ENCODE results near the gene DPF1. TPM values are rescaled to one million over a fixed set of nuclear protein-coding genes. Genes with fewer than 3 reads are reported as not detected.

DPF1 gene
- total and polyA plus RNA-seq, 10 of the 15 experiments (the other 5 are each of a cell fraction or from before 2014, with no cell fraction given), result 0.11 to 4.3 (median 2.4) TPM

DNA sequence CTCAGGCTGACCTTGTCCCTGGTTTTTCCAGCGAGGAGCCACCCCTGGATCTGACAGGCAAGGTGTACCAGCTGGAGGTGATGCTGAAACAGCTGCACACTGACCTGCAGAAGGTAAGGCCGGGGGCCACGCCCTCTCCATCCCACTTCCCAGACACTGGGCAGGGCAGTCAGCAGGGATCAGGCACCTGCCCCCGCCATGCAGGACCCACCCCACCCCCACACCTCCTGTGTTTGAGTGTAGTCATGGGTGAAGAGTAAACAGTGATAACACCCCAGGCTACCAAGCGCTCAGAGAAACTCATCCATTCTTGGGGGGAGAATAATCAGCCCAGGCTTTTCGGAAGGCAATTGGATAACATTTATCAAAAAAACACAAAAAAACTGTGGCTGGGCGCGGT, 19.9 kb downstream of the DPF1 start:
- no peaks in the 10 kb centered on the region for H3K27me3 ChIP-seq (replicated peaks in 1 of 2; ENCODE audit: control insufficient read depth in 2 of 2, insufficient read depth in 2 of 2, low read length in 1 of 2)
- H3K27ac ChIP-seq (ENCODE audit: control insufficient read depth, insufficient read depth), result no peak overlapping the region
- peaks cover 3 to 15% of the 10 kb centered on the region in 2 experiments; a peak in 3 of 4 replicates for H3K36me3 ChIP-seq (ENCODE audit: control insufficient read depth in 2 of 2, insufficient read depth in 2 of 2, low read length in 1 of 2)
- RAD21 ChIA-PET (ENCODE audit: unreplicated experiment), result no interaction called here
- no peak overlapping the region for H3K9ac ChIP-seq (ENCODE audit: control insufficient read depth, insufficient read depth, low read length)
- no TSS peak for BruUV-seq (replicated peaks)
- no peak overlapping the region for H2AFZ ChIP-seq (ENCODE audit: control insufficient read depth, low read depth, low read length)
- 88% methylated on average over 8 of the region's 8 CpGs for WGBS (ENCODE audit: insufficient coverage, insufficient replicate concordance, low lambda C conversion rate, missing lambda C conversion rate)
- H3K4me2 ChIP-seq (ENCODE audit: control insufficient read depth, insufficient read depth), result no peak overlapping the region
- H3K9me3 ChIP-seq (replicated peaks; ENCODE audit: control insufficient read depth, insufficient read depth, low read length), result no peaks in the 10 kb centered on the region
- ATAC-seq (no peak), FAIRE-seq (no peak), DNase-seq (ENCODE audit: low read depth, low spot score) (no peak)
- H3K79me2 ChIP-seq (ENCODE audit: control insufficient read depth, insufficient read depth, low read length), result no peaks in the 10 kb centered on the region
- CTCF ChIA-PET, result no interaction called here
- peaks cover under 1% of the 10 kb centered on the region; the same call in 1 of the 2 replicates for H3K4me1 ChIP-seq (ENCODE audit: control insufficient read depth, insufficient read depth, low read length)
- POLR2A ChIA-PET, result no interaction called here
- in situ Hi-C loops (cut with MboI) (no loop called here), intact Hi-C loops (cut with micrococcal nuclease; ENCODE audit: unreplicated experiment) (no loop called here)
- no peaks in the 10 kb centered on the region for H4K20me1 ChIP-seq (ENCODE audit: control insufficient read depth, insufficient read depth)
- SMC1A ChIA-PET (ENCODE audit: uncharacterized antibody, unreplicated experiment), result no interaction called here
- no peak overlapping the region for H3K4me3 ChIP-seq
- no peak for TF ChIP-seq NBN (IDR thresholded peaks at IDR 0.05)
- no peak for TF ChIP-seq CHD2 (IDR thresholded peaks at IDR 0.05; ENCODE audit: borderline replicate concordance, low read depth, low read length)
- TF ChIP-seq, protein P1, sequence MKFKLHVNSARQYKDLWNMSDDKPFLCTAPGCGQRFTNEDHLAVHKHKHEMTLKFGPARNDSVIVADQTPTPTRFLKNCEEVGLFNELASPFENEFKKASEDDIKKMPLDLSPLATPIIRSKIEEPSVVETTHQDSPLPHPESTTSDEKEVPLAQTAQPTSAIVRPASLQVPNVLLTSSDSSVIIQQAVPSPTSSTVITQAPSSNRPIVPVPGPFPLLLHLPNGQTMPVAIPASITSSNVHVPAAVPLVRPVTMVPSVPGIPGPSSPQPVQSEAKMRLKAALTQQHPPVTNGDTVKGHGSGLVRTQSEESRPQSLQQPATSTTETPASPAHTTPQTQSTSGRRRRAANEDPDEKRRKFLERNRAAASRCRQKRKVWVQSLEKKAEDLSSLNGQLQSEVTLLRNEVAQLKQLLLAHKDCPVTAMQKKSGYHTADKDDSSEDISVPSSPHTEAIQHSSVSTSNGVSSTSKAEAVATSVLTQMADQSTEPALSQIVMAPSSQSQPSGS (IDR thresholded peaks at IDR 0.05; ENCODE audit: low read length), result no peak
- TF ChIP-seq, protein P2, sequence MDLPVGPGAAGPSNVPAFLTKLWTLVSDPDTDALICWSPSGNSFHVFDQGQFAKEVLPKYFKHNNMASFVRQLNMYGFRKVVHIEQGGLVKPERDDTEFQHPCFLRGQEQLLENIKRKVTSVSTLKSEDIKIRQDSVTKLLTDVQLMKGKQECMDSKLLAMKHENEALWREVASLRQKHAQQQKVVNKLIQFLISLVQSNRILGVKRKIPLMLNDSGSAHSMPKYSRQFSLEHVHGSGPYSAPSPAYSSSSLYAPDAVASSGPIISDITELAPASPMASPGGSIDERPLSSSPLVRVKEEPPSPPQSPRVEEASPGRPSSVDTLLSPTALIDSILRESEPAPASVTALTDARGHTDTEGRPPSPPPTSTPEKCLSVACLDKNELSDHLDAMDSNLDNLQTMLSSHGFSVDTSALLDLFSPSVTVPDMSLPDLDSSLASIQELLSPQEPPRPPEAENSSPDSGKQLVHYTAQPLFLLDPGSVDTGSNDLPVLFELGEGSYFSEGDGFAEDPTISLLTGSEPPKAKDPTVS (IDR thresholded peaks at IDR 0.05; ENCODE audit: low read depth, low read length), result no peak
- TF ChIP-seq HCFC1 (IDR thresholded peaks at IDR 0.05; ENCODE audit: low read length), result no peak
- TF ChIP-seq SIN3A (IDR thresholded peaks at IDR 0.05; ENCODE audit: low read depth, low read length), result no peak
- no peak for TF ChIP-seq TBL1XR1 (IDR thresholded peaks at IDR 0.05; ENCODE audit: low read depth, low read length)
- no peak for TF ChIP-seq BHLHE40 (IDR thresholded peaks at IDR 0.05; ENCODE audit: borderline replicate concordance in 1 of 2, low read depth in 2 of 2, low read length in 1 of 2)
- TF ChIP-seq, protein P3, sequence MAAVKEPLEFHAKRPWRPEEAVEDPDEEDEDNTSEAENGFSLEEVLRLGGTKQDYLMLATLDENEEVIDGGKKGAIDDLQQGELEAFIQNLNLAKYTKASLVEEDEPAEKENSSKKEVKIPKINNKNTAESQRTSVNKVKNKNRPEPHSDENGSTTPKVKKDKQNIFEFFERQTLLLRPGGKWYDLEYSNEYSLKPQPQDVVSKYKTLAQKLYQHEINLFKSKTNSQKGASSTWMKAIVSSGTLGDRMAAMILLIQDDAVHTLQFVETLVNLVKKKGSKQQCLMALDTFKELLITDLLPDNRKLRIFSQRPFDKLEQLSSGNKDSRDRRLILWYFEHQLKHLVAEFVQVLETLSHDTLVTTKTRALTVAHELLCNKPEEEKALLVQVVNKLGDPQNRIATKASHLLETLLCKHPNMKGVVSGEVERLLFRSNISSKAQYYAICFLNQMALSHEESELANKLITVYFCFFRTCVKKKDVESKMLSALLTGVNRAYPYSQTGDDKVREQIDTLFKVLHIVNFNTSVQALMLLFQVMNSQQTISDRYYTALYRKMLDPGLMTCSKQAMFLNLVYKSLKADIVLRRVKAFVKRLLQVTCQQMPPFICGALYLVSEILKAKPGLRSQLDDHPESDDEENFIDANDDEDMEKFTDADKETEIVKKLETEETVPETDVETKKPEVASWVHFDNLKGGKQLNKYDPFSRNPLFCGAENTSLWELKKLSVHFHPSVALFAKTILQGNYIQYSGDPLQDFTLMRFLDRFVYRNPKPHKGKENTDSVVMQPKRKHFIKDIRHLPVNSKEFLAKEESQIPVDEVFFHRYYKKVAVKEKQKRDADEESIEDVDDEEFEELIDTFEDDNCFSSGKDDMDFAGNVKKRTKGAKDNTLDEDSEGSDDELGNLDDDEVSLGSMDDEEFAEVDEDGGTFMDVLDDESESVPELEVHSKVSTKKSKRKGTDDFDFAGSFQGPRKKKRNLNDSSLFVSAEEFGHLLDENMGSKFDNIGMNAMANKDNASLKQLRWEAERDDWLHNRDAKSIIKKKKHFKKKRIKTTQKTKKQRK (IDR thresholded peaks at IDR 0.05; ENCODE audit: low read depth, low read length), result no peak
- TF ChIP-seq MYC (IDR thresholded peaks at IDR 0.05; ENCODE audit: insufficient read depth, insufficient read length, insufficient replicate concordance, low read length, severe bottlenecking), result no peak
- no peak for TF ChIP-seq KAT2A (conservative IDR thresholded peaks at IDR 0.05; ENCODE audit: control insufficient read depth, low read depth, low read length)
- TF ChIP-seq SUZ12 (IDR thresholded peaks at IDR 0.05; ENCODE audit: unreplicated experiment), result no peak
- no peak for TF ChIP-seq MXI1 (IDR thresholded peaks at IDR 0.05; ENCODE audit: low read depth, low read length)
- TF ChIP-seq NFIC (IDR thresholded peaks at IDR 0.05; ENCODE audit: low read depth, low read length), result no peak
- TF ChIP-seq RB1 (IDR thresholded peaks at IDR 0.05; ENCODE audit: borderline replicate concordance), result no peak
- TF ChIP-seq, protein P4, sequence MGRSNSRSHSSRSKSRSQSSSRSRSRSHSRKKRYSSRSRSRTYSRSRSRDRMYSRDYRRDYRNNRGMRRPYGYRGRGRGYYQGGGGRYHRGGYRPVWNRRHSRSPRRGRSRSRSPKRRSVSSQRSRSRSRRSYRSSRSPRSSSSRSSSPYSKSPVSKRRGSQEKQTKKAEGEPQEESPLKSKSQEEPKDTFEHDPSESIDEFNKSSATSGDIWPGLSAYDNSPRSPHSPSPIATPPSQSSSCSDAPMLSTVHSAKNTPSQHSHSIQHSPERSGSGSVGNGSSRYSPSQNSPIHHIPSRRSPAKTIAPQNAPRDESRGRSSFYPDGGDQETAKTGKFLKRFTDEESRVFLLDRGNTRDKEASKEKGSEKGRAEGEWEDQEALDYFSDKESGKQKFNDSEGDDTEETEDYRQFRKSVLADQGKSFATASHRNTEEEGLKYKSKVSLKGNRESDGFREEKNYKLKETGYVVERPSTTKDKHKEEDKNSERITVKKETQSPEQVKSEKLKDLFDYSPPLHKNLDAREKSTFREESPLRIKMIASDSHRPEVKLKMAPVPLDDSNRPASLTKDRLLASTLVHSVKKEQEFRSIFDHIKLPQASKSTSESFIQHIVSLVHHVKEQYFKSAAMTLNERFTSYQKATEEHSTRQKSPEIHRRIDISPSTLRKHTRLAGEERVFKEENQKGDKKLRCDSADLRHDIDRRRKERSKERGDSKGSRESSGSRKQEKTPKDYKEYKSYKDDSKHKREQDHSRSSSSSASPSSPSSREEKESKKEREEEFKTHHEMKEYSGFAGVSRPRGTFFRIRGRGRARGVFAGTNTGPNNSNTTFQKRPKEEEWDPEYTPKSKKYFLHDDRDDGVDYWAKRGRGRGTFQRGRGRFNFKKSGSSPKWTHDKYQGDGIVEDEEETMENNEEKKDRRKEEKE (IDR thresholded peaks at IDR 0.05), result no peak
- no peak for TF ChIP-seq NFXL1 (IDR thresholded peaks at IDR 0.05; ENCODE audit: borderline replicate concordance)
